Activated naive CD4-positive, alpha-beta T cell treated with anti-CD3 and anti-CD28 coated beads, Interleukin-2, amount 50 U/mL, for 24 hours (primary cell): ENCODE results near the gene IL22RA1.

Source experiments
- H3K27ac Mint-ChIP-seq: one replicate; pipeline ENCODE4 v1.8.0; 2021; ENCODE audit warnings: mild to moderate bottlenecking, mixed read lengths
- H3K27me3 Mint-ChIP-seq: one replicate; pipeline ENCODE4 v1.8.0; 2021; ENCODE audit warnings: mixed read lengths
- H3K36me3 Mint-ChIP-seq: one replicate; pipeline ENCODE4 v1.8.0; 2021; ENCODE audit warnings: mixed read lengths
- H3K4me1 Mint-ChIP-seq: one replicate; pipeline ENCODE4 v1.8.0; 2021; ENCODE audit warnings: mixed read lengths
- H3K4me3 Mint-ChIP-seq: one replicate; pipeline ENCODE4 v1.8.0; 2021; ENCODE audit warnings: mild to moderate bottlenecking, mixed read lengths
- H3K9me3 Mint-ChIP-seq: one replicate; pipeline ENCODE4 v1.8.0; 2021; ENCODE audit warnings: mixed read lengths

Gene IL22RA1

GRCh38 chr1:24117132-24117531 is 25.8 kb downstream of the IL22RA1 start:
- Mint-ChIP-seq H3K27ac (no peak overlapping the region), H3K36me3 (no peaks in the 10 kb centered on the region), H3K9me3 (no peaks in the 10 kb centered on the region), H3K4me1 (peaks cover 5% of the 10 kb centered on the region), H3K4me3 (no peak overlapping the region), H3K27me3 (peaks cover 6% of the 10 kb centered on the region)

DNA sequence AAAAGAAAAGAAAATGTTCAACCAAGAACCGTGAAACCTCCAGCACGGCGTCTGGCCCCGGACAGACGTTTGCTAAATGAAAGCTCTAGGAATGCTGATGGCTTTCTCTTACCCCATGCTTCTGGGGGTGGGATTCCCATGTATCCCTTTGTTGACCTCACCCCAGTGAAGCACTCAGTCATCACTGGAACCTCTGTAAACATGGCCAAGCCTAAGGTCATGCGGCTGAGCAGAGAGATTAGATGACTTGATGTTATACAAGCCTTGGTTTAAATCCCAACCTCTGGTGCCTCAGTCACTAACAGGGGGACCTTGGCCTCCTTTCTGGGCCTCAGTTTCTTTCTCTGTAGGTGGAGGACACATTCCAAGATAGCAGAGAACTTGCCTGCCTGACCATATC is 28.2 kb downstream of the IL22RA1 start:
- Mint-ChIP-seq H3K4me3 (no peak overlapping the region), H3K36me3 (no peaks in the 10 kb centered on the region), H3K4me1 (peaks cover 5% of the 10 kb centered on the region), H3K27ac (no peak overlapping the region), H3K9me3 (no peaks in the 10 kb centered on the region), H3K27me3 (peaks cover 6% of the 10 kb centered on the region)

DNA sequence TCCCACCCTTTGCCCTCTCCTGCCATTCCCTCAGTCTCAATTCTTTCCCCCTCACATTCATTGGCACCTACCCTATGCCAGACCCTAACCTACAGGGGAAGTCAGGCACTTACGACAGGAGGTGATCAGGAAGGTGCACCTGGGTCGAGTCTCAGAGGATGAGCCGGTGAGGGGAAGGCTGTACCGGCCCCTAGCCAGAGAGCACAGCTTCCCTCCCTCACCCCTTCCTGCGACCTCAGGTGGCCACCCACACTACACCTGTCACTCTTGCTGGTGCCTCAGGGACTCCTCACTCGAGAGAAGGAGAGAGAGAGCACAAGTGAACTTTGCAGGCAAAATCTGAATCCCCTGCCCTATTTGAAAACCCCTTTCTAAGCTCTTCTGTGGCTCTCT is 29.3 kb downstream of the IL22RA1 start:
- H3K4me1 Mint-ChIP-seq = peaks cover 5% of the 10 kb centered on the region
- H3K27ac Mint-ChIP-seq = no peak overlapping the region
- H3K27me3 Mint-ChIP-seq = peaks cover 6% of the 10 kb centered on the region
- no peaks in the 10 kb centered on the region for H3K36me3 Mint-ChIP-seq
- no peak overlapping the region for H3K4me3 Mint-ChIP-seq
- H3K9me3 Mint-ChIP-seq = no peaks in the 10 kb centered on the region

GRCh38 chr1:24111996-24112779 is 30.8 kb downstream of the IL22RA1 start, which contains the start of gene MYOM3:
Gene MYOM3, minus strand, starts transcription at chr1:24112135. Its CDS starts 3,499 bp downstream, at chr1:24108636.
- peaks cover 5% of the 10 kb centered on the region for H3K4me1 Mint-ChIP-seq
- H3K27me3 Mint-ChIP-seq = peaks cover 2% of the 10 kb centered on the region
- H3K4me3 Mint-ChIP-seq = no peak within 1 kb of the TSS
- no peaks in the 10 kb centered on the region for H3K36me3 Mint-ChIP-seq
- H3K27ac Mint-ChIP-seq = peak within 1 kb of the TSS; percentile 38
- H3K9me3 Mint-ChIP-seq = no peaks in the 10 kb centered on the region

DNA sequence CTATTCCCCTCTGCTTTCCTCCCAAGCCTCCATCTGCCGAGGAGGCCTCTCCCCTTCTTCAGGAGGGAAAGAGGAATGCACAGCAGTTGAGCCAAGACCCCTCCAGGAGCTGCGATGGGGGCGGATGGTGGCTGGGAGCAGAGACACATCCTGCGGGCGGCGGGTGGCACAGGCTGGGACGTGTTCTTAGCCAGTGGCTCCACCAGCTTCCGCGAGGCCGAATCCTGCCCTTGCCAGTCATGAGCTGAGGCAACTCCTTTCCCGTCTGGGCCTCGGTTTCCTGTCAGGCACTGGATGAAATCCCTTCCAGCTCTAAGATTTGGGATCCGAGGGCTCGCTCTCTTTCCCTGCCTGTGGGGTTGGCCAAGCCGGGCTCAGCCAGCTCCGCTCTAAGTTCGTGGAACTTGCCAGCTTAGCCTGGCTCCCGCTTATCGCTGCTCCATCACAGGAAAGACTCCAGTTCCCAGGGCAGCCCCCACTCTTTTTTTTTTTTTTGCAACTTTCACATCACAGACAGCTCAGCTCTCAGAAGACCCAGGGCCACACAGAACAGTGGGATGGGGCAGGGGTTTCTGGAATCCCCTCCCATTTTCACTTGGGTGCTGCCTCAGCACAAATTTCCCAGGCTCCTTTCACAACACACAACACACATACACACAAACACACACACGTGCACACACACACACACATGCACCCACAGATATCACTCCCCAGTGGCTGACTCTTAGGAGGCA is 31.5 kb downstream of the IL22RA1 start:
- Mint-ChIP-seq H3K4me1 (peaks cover 5% of the 10 kb centered on the region), H3K27ac (peak overlapping the region; percentile 38), H3K36me3 (no peaks in the 10 kb centered on the region)

GRCh38 chr1:24110642-24111261 is 32.2 kb downstream of the IL22RA1 start:
- Mint-ChIP-seq H3K4me3 (no peak overlapping the region), H3K36me3 (no peaks in the 10 kb centered on the region), H3K27ac (no peak overlapping the region), H3K27me3 (peaks cover 2% of the 10 kb centered on the region), H3K4me1 (peaks cover 5% of the 10 kb centered on the region), H3K9me3 (no peaks in the 10 kb centered on the region)

More for the DNA sequence above, 31.5 kb downstream of the IL22RA1 start:
- Mint-ChIP-seq H3K27me3 (peaks cover 2% of the 10 kb centered on the region), H3K9me3 (no peaks in the 10 kb centered on the region), H3K4me3 (no peak overlapping the region)

- no peaks in the 10 kb centered on the region for H3K9me3 Mint-ChIP-seq
- H3K27ac Mint-ChIP-seq = no peak overlapping the region
- H3K4me1 Mint-ChIP-seq = peaks cover 5% of the 10 kb centered on the region
- H3K27me3 Mint-ChIP-seq = peaks cover 2% of the 10 kb centered on the region
- H3K4me3 Mint-ChIP-seq = no peak overlapping the region
- H3K36me3 Mint-ChIP-seq = no peaks in the 10 kb centered on the region
Measured at GRCh38 chr1:24109686-24110475, 33.1 kb downstream of the IL22RA1 start.

DNA sequence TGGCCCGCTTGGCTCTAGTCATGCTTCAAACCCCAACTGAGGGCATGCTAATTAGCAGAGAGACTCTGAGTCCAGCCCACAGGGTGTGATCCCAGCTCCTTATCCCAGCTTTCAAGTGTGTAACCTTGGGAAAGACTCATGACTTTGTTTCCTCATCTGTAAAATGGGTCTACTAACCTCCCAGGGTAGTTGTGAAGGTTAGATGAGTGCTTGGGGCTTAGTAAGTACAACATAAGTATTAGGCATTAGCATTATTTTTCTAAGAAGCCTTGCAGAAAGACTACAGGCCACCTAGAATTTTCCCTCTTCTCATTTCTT is 33.8 kb downstream of the IL22RA1 start:
- Mint-ChIP-seq H3K9me3 (no peaks in the 10 kb centered on the region), H3K4me3 (no peak overlapping the region), H3K27ac (peak overlapping the region; percentile 82), H3K4me1 (peaks cover 5% of the 10 kb centered on the region), H3K36me3 (no peaks in the 10 kb centered on the region), H3K27me3 (peaks cover 2% of the 10 kb centered on the region)

DNA sequence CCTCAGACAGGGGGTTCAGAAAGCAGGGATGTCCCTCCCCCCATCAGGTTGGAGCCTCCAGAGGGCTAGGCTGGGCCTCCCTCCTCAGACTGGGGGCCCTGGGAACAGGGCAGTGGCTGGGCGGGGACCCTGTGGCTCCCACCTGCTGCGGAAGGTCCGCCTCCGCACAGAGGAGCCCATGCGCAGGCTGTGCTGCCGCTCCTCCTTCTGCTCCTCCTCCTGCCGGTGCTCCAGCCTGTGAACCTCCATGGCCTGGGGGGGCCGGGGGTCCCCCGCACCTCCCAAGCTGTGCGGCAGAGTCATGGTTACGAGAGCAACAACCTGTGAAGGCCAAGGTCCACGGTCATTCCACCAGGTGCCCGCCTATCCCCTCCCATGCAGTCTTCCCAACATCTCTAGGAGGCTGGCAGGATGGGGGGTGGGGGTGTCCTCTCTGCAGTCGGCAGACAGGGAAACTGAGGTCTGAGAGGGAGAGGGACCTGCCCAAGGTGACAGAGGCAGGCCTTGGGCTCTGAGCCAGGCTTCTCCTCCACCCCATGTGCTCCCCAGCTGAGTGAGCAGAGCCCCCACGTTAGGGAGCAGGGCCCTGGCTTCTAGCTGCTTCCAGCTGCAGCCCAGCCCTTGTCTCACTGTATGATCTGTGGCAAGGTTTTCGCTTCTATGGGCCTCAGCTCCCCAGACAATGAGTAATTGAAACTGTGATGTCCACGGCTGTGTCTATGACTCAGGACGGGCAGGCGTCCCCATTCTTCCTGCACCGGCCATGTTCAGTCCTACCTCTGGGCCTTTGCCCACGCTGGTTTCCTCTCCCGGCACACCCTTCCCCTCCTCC is 34.4 kb downstream of the IL22RA1 start:
- peaks cover 5% of the 10 kb centered on the region for H3K4me1 Mint-ChIP-seq
- peak overlapping the region; percentile 82 for H3K27ac Mint-ChIP-seq
- no peaks in the 10 kb centered on the region for H3K36me3 Mint-ChIP-seq
- H3K9me3 Mint-ChIP-seq = no peaks in the 10 kb centered on the region
- H3K27me3 Mint-ChIP-seq = peaks cover 2% of the 10 kb centered on the region
- H3K4me3 Mint-ChIP-seq = no peak overlapping the region

DNA sequence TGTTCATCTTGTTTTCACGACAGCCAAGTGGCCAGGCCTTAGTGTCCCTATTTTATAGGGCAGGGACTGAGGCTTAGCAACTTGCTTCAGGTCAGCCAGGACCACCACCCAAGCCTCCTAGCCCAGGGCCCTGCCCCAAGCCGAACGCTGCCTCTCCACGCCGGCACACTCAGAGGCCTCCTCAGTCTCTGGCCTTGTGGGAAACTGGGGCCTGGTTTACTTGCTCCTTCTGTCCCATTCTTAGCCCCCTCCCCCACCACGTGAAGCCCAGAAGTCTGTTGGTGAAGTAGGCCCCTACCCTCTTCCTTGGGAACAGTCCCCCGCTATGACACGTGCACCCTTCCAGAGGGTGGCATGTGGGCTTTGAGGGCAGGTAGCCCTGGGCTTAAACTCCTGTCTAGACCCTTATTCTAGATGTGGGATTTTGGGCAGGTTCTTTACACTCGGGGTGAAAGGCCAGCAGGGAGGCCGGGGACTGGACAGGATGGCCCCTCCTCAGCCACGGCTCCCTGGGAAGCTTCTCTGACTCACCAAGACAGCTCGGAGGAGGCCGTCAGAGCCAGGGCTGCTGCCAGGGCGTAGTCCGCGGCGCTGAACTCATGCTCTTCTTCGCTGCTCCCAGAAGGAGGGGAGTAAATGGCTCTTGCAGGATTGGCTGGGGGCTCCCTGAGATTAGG is 35.3 kb downstream of the IL22RA1 start:
- Mint-ChIP-seq H3K4me1 (no peaks in the 10 kb centered on the region), H3K27ac (no peak overlapping the region), H3K9me3 (no peaks in the 10 kb centered on the region), H3K4me3 (no peak overlapping the region), H3K36me3 (no peaks in the 10 kb centered on the region), H3K27me3 (no peaks in the 10 kb centered on the region)

DNA sequence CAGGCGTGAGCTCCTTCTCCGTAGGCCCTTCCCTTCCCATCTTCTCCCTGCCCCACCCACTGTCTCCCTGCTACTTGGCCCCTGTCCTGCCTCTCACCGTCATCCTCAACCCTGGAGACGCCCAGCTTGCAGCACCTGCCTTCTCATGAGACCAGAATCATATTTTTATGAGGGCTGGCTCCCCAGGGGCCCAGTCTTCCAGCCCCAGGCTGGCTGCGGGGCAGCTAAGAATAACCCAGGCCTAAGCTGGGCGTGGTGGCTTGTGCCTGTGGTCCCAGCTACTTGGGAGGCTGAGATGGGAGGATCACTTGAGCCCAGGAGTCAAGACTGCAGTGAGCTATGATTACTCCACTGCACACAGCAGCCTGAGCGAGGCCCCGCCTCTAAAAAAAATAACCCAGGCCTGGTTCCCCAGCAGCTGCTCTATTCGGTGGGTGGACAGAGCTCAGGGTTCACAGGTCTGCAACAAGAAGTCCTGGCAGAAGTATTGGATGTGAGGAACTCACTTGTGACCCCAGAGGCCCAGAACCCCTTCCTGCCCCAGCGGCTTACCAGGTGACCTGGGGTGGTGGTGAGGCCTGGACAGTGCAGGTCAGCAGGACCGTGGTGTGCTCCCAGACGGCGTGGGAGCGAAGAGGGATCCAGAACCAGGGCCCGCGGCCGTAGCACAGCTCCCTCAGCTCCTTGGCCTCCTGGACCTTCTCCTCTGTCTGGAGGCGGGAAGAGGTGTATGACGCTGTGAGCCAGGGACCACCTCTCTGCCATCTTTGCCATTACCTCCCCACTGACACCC is 37.4 kb downstream of the IL22RA1 start:
- H3K9me3 Mint-ChIP-seq = no peaks in the 10 kb centered on the region
- no peaks in the 10 kb centered on the region for H3K36me3 Mint-ChIP-seq
- no peak overlapping the region for H3K4me3 Mint-ChIP-seq
- no peak overlapping the region for H3K27ac Mint-ChIP-seq
- no peaks in the 10 kb centered on the region for H3K27me3 Mint-ChIP-seq
- H3K4me1 Mint-ChIP-seq = no peaks in the 10 kb centered on the region

GRCh38 chr1:24104854-24105253 is 38.1 kb downstream of the IL22RA1 start:
- Mint-ChIP-seq H3K4me3 (no peak overlapping the region), H3K36me3 (no peaks in the 10 kb centered on the region), H3K27ac (no peak overlapping the region), H3K27me3 (no peaks in the 10 kb centered on the region), H3K9me3 (no peaks in the 10 kb centered on the region), H3K4me1 (no peaks in the 10 kb centered on the region)

GRCh38 chr1:24103879-24104278 is 39.1 kb downstream of the IL22RA1 start:
- no peaks in the 10 kb centered on the region for H3K9me3 Mint-ChIP-seq
- no peak overlapping the region for H3K4me3 Mint-ChIP-seq
- H3K4me1 Mint-ChIP-seq = no peaks in the 10 kb centered on the region
- no peaks in the 10 kb centered on the region for H3K36me3 Mint-ChIP-seq
- no peaks in the 10 kb centered on the region for H3K27me3 Mint-ChIP-seq
- no peak overlapping the region for H3K27ac Mint-ChIP-seq

GRCh38 chr1:24103408-24103807 is 39.5 kb downstream of the IL22RA1 start:
- Mint-ChIP-seq H3K9me3 (no peaks in the 10 kb centered on the region), H3K4me3 (no peak overlapping the region), H3K4me1 (no peaks in the 10 kb centered on the region), H3K27ac (no peak overlapping the region), H3K36me3 (no peaks in the 10 kb centered on the region), H3K27me3 (no peaks in the 10 kb centered on the region)
